Measurements from ENCODE around the gene PCNT. TPM values are rescaled to one million over a fixed set of nuclear protein-coding genes. Genes with fewer than 3 reads are reported as not detected.

PCNT gene
- total and polyA plus RNA-seq, 9 of the 15 experiments (the other 6 are each of a cell fraction or from before 2014, with no cell fraction given) = 9.1 to 53.5 (median 31.3) TPM

- TF ChIP-seq MGA (IDR thresholded peaks at IDR 0.05) (peak; percentile 67), NCOR1 (IDR thresholded peaks at IDR 0.05) (no peak), TFAP4 (CRISPR knock-in tag; IDR thresholded peaks at IDR 0.05; ENCODE audit: borderline replicate concordance) (peak; percentile 79; the same call in 1 of the 2 replicates), ZBTB1 (CRISPR knock-in tag; IDR thresholded peaks at IDR 0.05; ENCODE audit: borderline replicate concordance, low read depth) (no peak)
Measured at GRCh38 chr21:46295996-46296752, 27.8 kb upstream of the PCNT start (continued).
